Measurements from ENCODE around the gene RAB31.
"Not testable (repeated sequence)": the region's sequence is repeated elsewhere in the genome, so short reads cannot be mapped to it uniquely, and the experiment has no call there.

RAB31 gene

DNA sequence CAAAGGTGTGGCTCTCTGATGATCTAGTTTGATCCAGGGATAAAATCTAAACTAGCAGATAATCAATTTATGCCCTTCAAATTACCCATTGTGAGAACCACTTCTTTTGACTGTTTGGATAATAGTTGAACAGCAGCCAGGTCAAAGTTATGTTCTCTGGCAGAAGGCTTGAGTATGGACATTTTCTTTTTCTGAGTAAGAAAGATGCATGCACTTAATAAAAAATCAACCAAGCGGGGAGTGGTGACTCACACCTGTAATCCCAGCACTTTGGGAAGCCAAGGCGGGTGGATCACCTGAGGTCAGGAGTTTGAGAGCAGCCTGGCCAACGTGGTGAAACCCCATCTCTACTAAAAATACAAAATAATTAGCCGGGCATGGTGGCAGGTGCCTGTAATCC, 183.4 kb downstream of the RAB31 start:
- DNase-seq (ENCODE audit: low spot score), result not testable (repeated sequence)

DNA sequence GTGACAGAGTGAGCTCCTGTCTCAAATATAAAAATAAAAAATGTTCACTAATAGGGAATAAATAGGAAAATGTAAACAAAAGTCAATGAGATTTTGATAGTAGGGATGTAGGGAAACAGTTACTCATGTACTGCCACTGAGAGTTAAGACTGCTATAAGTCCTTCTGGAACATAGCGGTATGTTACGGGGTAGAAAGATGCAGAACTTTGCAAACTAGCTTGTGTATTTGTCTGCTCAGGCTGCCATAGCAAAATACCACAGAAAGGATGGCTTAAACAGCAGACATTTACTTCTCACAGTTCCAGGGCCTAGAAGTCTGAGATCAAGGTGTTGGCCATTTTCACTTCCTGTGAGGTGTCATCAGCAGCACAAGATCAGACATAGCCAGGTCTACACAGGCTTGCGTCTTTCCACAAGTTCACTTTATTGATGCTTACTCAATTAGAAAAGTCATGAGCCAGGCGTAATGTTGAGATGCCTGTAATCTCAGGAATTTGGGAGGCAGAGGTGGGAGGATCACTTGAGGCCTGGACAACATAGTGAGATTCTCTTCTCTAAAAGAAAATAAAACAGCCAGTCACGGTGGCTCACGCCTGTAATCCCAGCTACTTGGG, 186.5 kb downstream of the RAB31 start:
- no peak for DNase-seq (ENCODE audit: low spot score)

DNA sequence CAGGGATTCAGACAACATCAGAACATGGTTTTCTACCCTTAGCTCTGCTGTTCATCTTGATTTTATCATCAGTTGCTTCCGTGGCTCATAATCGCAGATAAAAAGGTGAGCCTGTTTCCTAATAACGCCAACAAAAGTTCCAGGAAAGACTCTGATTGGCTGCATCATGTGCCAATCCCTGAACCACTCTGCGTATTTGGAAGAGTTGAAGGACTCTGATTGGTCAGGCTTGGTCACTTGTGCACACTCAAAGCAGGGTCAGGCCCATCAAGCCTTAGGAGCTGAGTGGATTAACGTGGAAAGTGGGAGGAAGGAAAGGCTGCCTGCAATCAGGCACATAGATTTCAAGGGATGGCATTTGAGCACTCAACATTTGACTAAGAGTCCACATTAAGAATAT, 189.0 kb downstream of the RAB31 start:
- no peak for DNase-seq (ENCODE audit: low spot score)

DNA sequence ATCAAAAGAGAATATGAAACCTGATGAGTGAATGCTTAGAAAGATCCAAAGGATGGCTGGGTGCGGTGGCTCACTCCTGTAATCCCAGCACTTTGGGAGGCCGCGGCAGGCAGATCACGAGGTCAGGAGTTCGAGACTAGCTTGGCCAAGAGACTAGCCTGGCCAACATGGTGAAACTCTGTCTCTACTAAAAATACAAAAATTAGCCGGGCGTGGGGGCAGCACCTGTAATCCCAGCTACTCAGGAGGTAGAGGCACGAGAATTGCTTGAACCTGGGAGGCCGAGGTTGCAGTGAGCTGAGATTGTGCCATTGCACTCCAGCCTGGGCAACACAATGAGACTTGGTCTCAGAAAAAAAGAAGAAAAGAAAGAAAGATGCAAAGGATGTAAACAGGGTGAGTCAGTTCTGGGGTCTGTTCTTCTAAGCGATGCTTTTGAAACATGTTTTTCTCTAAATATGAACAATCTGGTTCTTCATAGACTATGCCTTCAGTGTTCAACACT, 189.7 kb downstream of the RAB31 start:
- DNase-seq (ENCODE audit: low spot score), result not testable (repeated sequence)

DNA sequence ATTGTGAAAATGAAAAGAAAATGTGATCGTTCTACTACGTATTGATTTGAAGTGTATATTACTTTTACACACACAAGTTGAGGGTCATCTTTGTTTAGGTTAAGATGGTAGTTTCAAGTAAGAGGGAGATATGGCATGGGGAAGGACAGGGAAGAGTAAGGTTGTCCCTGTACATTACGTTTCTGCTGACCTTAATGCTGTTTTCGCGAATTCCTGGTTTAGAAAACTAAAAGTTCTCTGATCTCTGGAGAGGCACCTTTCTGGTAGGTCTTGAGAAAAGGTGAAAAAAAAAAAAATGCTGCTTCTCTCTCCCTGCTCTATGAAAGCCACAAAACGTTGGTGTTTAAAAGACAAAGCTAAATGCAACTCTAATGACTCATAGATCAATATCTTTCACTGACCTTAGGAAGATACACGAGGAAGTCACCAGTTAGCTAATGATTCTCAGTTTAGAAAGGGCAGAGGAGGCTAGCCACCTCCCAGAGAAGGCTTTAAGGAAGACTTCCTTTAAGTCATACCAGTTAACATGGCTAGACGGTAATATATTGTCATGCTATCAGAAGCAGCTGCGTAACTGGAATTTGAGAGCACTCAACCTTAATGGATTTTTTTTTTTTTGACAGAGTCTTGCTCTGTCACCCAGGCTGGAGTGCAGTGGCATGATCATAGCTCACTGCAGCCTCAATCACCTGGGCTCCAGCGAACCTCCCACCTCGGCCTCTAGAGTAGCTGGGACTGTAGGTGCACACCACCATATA, 190.9 kb downstream of the RAB31 start:
- DNase-seq (ENCODE audit: low spot score), result peak; percentile 34

DNA sequence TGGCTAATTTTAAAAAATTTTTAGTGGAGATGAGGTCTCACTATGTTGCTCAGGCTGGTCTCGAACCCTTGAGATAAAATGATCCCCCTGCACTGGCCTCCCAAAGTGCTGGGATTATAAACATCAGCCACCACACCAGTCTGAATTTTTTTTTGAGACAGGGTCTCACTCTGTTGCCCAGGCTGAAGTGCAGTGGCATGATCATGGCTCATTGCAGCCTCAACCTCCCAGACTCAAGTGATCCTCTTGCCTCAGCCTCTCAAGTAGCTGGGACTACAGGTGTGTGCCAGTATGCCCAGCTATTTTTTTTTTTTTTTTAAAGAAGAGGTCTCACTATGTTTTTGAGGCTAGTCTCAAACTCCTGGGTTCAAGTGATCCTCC, 191.4 kb downstream of the RAB31 start:
- DNase-seq (ENCODE audit: low spot score), result not testable (repeated sequence)

DNA sequence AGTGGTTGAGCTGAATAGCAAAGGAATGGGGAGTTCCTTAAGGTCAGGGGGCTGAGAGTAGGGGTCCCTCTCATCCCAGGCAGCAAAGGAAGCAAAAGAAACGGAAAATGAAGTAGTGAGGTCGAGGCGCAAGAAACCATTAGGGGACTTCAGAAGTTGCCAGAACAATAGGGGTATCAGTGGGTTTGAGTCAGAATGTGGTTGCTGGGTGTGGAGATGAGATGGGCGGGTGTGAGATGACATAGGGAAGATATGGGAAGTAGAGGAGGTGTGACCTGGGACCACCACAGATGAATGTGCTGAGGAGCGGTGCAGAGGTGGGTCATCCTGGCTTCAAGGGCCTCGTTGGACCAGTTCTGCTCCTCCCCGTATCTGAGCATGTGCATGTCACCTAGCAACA, 192.6 kb downstream of the RAB31 start:
- DNase-seq (ENCODE audit: low spot score), result no peak

DNA sequence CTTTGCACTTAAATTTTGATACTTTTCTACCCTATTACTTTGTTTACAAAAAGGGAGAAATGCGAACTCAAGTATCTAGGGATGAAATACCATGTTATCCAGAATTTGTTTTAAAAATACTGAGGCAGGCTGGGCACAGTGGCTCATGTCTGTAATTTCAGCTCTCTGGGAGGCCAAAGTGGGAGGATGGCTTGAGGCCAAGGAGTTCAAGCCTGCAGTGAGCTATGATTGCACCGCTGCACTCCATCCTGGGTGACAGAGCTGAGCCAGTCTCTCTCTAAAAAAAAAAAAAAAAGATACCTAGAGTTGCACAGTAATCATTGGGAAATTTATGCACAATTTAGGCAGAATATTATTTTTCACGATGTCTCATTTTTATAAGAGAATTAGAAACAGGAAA, 193.3 kb downstream of the RAB31 start:
- no peak for DNase-seq (ENCODE audit: low spot score)

DNA sequence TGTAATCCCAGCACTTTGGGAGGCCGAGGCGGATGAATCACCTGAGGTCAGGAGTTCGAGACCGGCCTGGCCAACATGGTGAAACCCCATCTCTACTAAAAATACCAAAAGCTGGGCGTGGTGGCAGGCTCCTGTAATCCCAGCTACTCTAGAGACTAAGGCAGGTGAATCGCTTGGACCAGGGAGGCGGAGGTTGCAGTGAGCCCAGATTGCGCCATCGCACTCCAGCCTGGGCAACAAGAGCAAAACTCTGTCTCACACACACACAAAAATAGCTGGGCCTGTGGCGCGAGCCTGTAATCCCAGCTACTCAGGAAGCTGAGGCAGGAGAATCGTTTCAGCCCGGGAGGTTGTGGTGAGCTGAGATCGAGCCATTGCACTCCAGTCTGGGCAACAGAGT, 194.2 kb downstream of the RAB31 start:
- not testable (repeated sequence) for DNase-seq (ENCODE audit: low spot score)

DNA sequence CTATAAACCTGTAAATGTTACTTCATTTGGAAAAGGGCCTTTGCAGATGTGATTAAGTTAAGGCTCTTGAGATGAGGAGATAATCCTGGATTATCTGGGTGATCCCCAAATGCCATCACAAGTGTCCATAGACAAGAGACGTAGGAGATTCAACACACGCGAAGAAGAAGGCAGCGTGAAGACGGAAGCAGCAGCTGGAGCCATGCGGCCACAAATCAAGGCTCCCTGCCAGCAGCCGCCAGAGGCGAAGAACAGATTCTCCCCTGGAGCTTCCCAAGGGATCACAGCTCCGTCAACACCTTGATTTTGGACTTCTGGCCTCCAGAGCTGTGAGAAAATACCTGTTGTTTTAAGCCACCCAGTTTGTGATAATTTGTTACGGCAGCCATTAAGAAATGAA, 194.7 kb downstream of the RAB31 start:
- DNase-seq (ENCODE audit: low spot score), result no peak

DNA sequence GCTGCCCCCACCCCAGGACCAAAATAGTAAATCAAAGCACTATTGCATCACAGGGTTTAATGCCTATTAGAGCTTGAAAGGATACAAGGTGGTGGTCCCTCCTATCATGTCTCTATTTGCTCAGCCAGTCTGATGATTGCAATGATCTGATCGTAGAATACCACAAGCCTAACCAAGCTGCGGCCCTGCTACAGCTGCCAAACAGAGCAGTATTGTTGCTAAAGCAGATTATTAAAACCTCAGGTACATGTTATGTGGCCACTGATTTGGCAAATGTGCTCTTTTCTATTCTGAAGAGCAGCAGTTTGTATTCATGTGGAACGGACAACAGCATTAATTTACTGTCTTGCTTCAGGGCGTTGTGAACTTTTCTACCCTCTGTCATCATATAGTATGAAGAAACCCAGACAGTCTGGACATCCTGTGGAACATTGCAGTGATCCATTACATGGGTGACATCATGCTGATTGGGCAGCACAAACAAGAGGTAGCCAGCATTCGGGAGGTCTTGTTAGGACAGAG, 197.4 kb downstream of the RAB31 start:
- DNase-seq (ENCODE audit: low spot score), result no peak

DNA sequence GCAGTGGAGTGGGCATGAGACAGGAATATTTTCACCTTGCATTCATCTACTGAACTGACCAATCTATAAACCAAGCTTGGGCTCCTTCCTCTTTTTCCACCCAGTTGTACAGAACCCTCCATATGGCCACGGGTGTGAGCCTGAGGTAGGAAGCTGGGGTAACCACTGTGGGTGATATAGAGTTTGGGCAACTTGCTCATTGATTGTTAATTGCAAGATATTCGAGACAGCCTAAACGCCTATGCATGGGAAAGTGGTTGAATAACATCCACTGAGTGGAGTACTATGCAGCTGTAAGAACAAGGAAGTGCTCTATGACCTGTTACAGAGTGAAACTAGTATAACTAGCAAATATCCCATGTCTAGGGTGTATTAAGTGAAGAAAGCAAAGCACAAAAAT, 198.4 kb downstream of the RAB31 start:
- DNase-seq (ENCODE audit: low spot score), result no peak

DNA sequence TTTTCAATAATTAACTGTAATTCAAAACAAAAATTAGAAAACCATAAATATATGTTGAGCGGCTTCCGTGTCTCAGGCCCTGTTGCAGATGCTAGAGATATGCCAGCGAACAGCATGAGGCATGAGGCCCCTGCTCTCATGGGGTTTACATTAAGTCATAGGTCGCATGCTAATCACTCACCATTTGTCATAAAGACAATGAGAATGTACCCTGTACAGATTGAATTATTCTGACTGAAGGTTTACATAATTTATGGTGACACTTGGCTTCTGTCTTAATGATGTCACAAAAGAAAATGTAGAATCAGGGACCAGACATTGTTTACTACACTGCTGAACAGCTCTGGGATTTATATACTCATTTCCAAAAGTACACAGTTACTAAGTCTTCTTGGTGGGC, 199.8 kb downstream of the RAB31 start:
- DNase-seq (ENCODE audit: low spot score), result no peak

DNA sequence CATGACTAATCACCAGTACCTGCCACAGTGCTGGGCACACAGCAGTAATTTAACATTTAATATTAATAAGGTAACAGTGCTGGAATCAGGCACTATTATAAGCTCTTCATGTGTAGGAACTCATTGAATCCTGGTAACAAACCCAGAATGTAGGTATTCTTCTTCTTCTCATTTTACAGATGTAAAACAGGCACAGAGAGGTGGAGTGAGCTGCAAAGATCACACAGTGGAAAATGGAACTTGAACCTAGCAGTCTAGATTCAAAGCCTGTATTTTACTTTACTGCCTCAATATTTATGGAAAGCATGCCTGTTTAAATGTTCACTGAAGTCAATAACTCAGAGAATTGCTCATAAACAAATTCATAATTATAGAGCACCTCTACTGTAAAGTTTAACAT, 202.0 kb downstream of the RAB31 start:
- no peak for DNase-seq (ENCODE audit: low spot score)

DNA sequence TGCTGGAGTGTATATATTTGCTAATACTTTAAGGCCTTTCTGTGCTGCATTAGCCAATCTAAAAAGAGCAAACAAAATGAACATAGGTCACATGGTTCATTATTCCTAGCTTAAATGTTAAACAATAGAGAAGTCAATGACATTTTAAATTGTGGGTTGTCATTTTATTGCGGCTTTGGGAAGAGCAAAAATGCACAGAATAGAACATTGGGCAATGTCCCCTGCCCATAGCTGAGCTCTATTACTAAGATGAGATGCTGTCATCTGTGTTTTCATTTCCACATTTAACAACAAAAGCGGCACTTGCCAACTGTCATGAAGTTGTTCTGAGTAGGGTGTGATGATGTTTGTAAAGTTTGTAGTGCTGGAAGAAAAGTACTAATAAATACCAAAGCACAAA, 202.6 kb downstream of the RAB31 start:
- no peak for DNase-seq (ENCODE audit: low spot score)

DNA sequence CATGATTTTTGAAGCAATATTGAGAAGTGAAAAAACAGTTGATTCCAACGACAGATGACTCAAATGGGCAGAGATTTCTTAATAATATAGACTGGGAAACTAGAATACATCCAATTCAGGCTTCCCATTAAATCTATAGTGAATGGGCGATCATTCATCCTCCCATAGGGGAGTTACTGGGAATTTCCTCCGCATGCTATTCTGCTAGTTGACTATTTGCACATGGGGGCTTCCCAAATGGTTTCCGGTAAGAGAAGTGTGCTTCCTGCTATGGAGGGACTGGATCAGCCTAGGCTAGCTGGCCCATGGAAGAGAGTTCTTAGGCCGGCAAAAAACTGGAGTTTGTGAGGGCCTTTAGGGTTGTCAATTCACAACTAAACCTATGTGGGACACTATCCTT, 203.1 kb downstream of the RAB31 start:
- DNase-seq (ENCODE audit: low spot score), result no peak

Data from SW480 (cell line).